Endodermal cell (in vitro differentiated cells): ENCODE measurements around the gene TRIO. TPM values are rescaled to one million over a fixed set of nuclear protein-coding genes. Genes with fewer than 3 reads are reported as not detected.
A peak's percentile ranks its signal among the peaks of the same experiment; 100 is the strongest.

Source experiments
- DNase-seq: peaks from one replicate; pipeline ENCODE4 v3.0.0-alpha.2; 2017
- H3K27ac ChIP-seq: 2 replicates; pipeline ENCODE4 v1.5.1; 2013; ENCODE audit warnings: mild to moderate bottlenecking, low read depth, low read length, moderate library complexity
- H3K27me3 ChIP-seq: 2 replicates; pipeline ENCODE4 v1.6.1; 2013; ENCODE audit warnings: mild to moderate bottlenecking, low read length, moderate library complexity; ENCODE audit not compliant: insufficient read depth, control insufficient read depth, poor library complexity, severe bottlenecking
- H3K36me3 ChIP-seq: 2 replicates; pipeline ENCODE4 v1.7.0; 2013; ENCODE audit warnings: mild to moderate bottlenecking, low read length, moderate library complexity; ENCODE audit not compliant: control insufficient read depth, insufficient read depth
- H3K4me1 ChIP-seq: one replicate; pipeline ENCODE4 v1.7.0; 2013; ENCODE audit warnings: low read length; ENCODE audit not compliant: control insufficient read depth, insufficient read depth
- H3K4me3 ChIP-seq: 2 replicates; pipeline ENCODE4 v1.5.1; 2013; ENCODE audit warnings: mild to moderate bottlenecking, low read length, moderate library complexity
- H3K9ac ChIP-seq: 2 replicates; pipeline ENCODE4 v1.6.1; 2013; ENCODE audit warnings: mild to moderate bottlenecking, low read length, moderate library complexity; ENCODE audit not compliant: poor library complexity, severe bottlenecking; ENCODE audit errors: extremely low read depth
- H3K9me3 ChIP-seq: 2 replicates; pipeline ENCODE4 v1.6.1; 2013; ENCODE audit warnings: mild to moderate bottlenecking, low read length, moderate library complexity; ENCODE audit not compliant: control insufficient read depth
- H3K27ac Mint-ChIP-seq: 2 replicates; pipeline ENCODE4 v1.8.0; 2020; ENCODE audit warnings: mixed read lengths
- H3K27me3 Mint-ChIP-seq: 2 replicates; pipeline ENCODE4 v1.8.0; 2021; ENCODE audit warnings: mild to moderate bottlenecking, mixed read lengths; ENCODE audit not compliant: insufficient read depth
- H3K36me3 Mint-ChIP-seq: 2 replicates; pipeline ENCODE4 v1.8.0; 2020; ENCODE audit warnings: low read depth, mixed read lengths
- H3K4me1 Mint-ChIP-seq: 2 replicates; pipeline ENCODE4 v1.8.0; 2020; ENCODE audit warnings: mixed read lengths
- H3K4me3 Mint-ChIP-seq: 2 replicates; pipeline ENCODE4 v1.8.0; 2020; ENCODE audit warnings: mild to moderate bottlenecking, moderate library complexity, mixed read lengths
- H3K9me3 Mint-ChIP-seq: 2 replicates; pipeline ENCODE4 v1.8.0; 2020; ENCODE audit warnings: mild to moderate bottlenecking, mixed read lengths
- WGBS, 2 experiments: methylation state at CpG; one replicate each; pipeline versions ENCODE4 v1.1.5 to v1.1.7; 2013; ENCODE audit warnings: missing lambda C conversion rate in 2 of 2, mixed read lengths in 1 of 2; ENCODE audit not compliant: insufficient coverage in 1 of 2, insufficient read length in 1 of 2; 5-methylcytosine and 5-hydroxymethylcytosine counted together
- total RNA-seq, 2 donors: library from RNA; stranded (reverse); fragmentation: NEBNext Ultra II Directional in 1 of 2; extraction: Animal tissue kit (Norgen Biotek cat#: 25700) in 1 of 2; gene quantifications; 2 replicates in 1 of 2; 3 replicates in 1 of 2; pipeline ENCODE4 v1.2.1, GENCODE V29; 2021
- TF ChIP-seq, protein P1 (sequence below): fragments of 200-600 bp; sonication (generic); conservative IDR thresholded peaks from 2 replicates; pipeline ENCODE4 v1.5.0; 2021; ENCODE audit warnings: antibody characterized with exemption, mild to moderate bottlenecking

TRIO gene
- total RNA-seq, 2 donors from 2014 or later, result 88.3 to 109 TPM

DNA sequence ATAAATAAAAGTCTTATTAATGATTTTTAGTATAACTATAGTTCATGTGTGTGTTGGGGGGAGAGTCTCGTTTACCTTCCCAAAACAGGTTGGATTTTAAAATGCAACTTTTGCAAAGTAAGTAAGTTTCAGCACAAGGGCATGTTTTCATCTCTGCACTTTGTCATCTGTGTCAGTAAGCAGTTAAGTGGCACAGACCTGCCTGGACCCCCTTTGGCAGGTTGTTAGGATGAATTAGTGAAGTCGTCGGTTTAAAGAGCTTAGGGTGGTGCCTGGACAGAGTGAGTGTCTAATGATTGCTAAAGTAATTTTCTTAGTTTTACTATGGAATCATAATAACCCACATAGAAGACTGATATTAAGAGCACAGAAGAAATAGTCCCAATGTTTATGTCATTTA, 74.9 kb downstream of the TRIO start:
- no peak for DNase-seq
- Histone ChIP-seq H3K36me3 (no peaks in the 10 kb centered on the region), H3K9me3 (no peaks in the 10 kb centered on the region), H3K27ac (no peak overlapping the region), H3K4me3 (no peak overlapping the region), H3K4me1 (peaks cover 8% of the 10 kb centered on the region), H3K9ac (no peak overlapping the region), H3K27me3 (peaks cover 80% of the 10 kb centered on the region)
- 87 to 100% methylated on average over 1 to 3 of the region's 3 CpGs for WGBS, 2 experiments
- TF ChIP-seq, protein P1, sequence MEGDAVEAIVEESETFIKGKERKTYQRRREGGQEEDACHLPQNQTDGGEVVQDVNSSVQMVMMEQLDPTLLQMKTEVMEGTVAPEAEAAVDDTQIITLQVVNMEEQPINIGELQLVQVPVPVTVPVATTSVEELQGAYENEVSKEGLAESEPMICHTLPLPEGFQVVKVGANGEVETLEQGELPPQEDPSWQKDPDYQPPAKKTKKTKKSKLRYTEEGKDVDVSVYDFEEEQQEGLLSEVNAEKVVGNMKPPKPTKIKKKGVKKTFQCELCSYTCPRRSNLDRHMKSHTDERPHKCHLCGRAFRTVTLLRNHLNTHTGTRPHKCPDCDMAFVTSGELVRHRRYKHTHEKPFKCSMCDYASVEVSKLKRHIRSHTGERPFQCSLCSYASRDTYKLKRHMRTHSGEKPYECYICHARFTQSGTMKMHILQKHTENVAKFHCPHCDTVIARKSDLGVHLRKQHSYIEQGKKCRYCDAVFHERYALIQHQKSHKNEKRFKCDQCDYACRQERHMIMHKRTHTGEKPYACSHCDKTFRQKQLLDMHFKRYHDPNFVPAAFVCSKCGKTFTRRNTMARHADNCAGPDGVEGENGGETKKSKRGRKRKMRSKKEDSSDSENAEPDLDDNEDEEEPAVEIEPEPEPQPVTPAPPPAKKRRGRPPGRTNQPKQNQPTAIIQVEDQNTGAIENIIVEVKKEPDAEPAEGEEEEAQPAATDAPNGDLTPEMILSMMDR, result no peak
- H3K27me3 Mint-ChIP-seq, result peaks cover 79% of the 10 kb centered on the region
- no peak overlapping the region for H3K4me3 Mint-ChIP-seq
- peaks cover 58% of the 10 kb centered on the region for H3K4me1 Mint-ChIP-seq
- peak overlapping the region; percentile 10 for H3K27ac Mint-ChIP-seq
- no peaks in the 10 kb centered on the region for H3K9me3 Mint-ChIP-seq
- H3K36me3 Mint-ChIP-seq, result no peaks in the 10 kb centered on the region

DNA sequence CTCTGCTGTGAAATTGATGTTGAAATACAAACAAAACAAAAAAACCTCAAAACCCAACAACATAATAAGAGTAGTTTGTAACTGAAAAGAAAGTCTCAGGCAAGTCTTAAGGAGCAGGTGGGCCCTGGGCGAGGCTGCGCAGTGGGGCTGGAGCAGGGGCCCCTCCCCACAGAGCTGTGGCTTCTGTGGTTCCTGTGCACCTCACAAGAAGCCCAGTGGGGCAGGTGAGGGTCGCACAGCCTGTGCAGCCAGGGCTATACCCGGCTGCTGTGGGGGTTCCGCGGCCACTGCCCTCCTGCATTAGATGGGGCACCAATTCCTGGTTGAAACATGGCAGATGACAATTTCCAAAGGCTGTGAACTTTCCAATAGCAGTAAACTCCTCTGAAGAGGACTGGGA, 75.3 kb downstream of the TRIO start:
- H3K27ac Mint-ChIP-seq, result peak overlapping the region; percentile 10
- H3K4me3 Mint-ChIP-seq, result no peak overlapping the region
- Histone ChIP-seq H3K36me3 (no peaks in the 10 kb centered on the region), H3K9ac (no peak overlapping the region), H3K9me3 (no peaks in the 10 kb centered on the region), H3K27me3 (peaks cover 76% of the 10 kb centered on the region), H3K4me1 (peaks cover 8% of the 10 kb centered on the region), H3K4me3 (no peak overlapping the region), H3K27ac (no peak overlapping the region)
- H3K27me3 Mint-ChIP-seq, result peaks cover 82% of the 10 kb centered on the region
- no peaks in the 10 kb centered on the region for H3K36me3 Mint-ChIP-seq
- no peaks in the 10 kb centered on the region for H3K9me3 Mint-ChIP-seq
- DNase-seq, result no peak
- TF ChIP-seq, protein P1, result no peak
- peaks cover 63% of the 10 kb centered on the region for H3K4me1 Mint-ChIP-seq
- 91 to 96% methylated on average over 5 to 6 of the region's 6 CpGs for WGBS, 2 experiments

DNA sequence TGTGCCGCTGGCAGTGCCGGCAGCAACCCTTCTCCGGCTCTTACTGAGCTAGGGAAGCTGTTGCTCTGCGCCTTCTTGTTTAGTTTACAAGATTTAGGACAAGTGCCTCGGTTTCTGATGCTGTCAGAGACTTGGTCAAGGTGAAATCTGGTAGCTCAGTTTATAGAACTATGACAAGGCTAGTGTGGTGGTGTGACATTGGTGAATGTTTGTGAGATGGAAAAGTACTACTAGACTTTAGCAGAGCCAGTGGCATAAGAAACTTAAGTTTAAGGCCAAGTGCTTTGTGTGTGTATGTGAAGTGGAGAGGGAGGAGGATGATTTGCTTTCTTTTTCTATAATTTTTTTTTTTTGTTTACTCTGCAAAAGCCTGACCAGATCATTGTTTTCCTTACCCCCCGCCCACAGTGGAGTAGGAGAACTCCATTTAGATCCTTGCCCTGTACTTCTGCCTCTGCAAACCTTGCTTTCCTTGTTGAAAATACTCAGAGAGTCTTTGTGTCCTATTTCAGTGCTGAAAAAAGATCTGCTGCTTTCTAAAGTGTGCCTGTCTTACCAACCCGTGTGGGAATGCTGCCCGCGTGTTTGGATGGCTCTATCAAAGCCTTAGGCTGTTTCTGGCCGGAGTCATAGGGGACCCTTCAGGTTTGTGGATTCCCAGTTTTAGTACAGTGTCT, 75.9 kb downstream of the TRIO start:
- DNase-seq, result no peak
- Mint-ChIP-seq H3K27ac (no peak overlapping the region), H3K36me3 (no peaks in the 10 kb centered on the region), H3K9me3 (no peaks in the 10 kb centered on the region), H3K4me3 (no peak overlapping the region), H3K27me3 (peaks cover 77% of the 10 kb centered on the region), H3K4me1 (peaks cover 61% of the 10 kb centered on the region)
- Histone ChIP-seq H3K9ac (no peak overlapping the region), H3K27ac (no peak overlapping the region), H3K27me3 (peaks cover 71% of the 10 kb centered on the region), H3K36me3 (no peaks in the 10 kb centered on the region), H3K4me3 (no peak overlapping the region), H3K9me3 (no peaks in the 10 kb centered on the region), H3K4me1 (peaks cover 8% of the 10 kb centered on the region)
- TF ChIP-seq, protein P1, result no peak
- WGBS, 2 experiments, result 89 to 91% methylated on average over 7 to 10 of the region's 10 CpGs
